Right cardiac atrium (tissue), 5 donors: ENCODE results near the gene TACR2. TPM values are rescaled to one million over a fixed set of nuclear protein-coding genes. Genes with fewer than 3 reads are reported as not detected.

Experiments
- ATAC-seq, 2 donors: fragments of 200-7000 bp; cut with Tn5 transposase; one replicate each; pipeline versions ENCODE4 v1.8.0 to v1.9.1; 2020; ENCODE audit warnings: moderate library complexity in 2 of 2, mild to moderate bottlenecking in 1 of 2
- DNase-seq, 3 donors: peaks; one replicate each; pipeline ENCODE4 v3.0.0-alpha.2; 2020
- H3K27ac ChIP-seq: one replicate; pipeline ENCODE4 v1.5.1; 2013; ENCODE audit warnings: mild to moderate bottlenecking, low read length, control low read depth, moderate library complexity
- H3K27me3 ChIP-seq: one replicate; pipeline ENCODE4 v1.6.1; 2013; ENCODE audit not compliant: control insufficient read depth, insufficient read depth
- H3K4me1 ChIP-seq: one replicate; pipeline ENCODE4 v1.6.1; 2013; ENCODE audit warnings: low read length; ENCODE audit not compliant: control insufficient read depth, insufficient read depth
- H3K4me3 ChIP-seq: one replicate; pipeline ENCODE4 v1.5.1; 2013; ENCODE audit warnings: low read length, control low read depth
- H3K9me3 ChIP-seq: one replicate; pipeline ENCODE4 v1.6.1; 2013; ENCODE audit warnings: low read length; ENCODE audit not compliant: control insufficient read depth
- WGBS: extraction: QIAGEN DNeasy Blood & Tissue Kit; methylation state at CpG from one replicate; pipeline ENCODE4 v1.1.7; 2013; 5-methylcytosine and 5-hydroxymethylcytosine counted together
- intact Hi-C, 4 donors: fragments of 100-400 bp; cut with DNase I; formaldehyde crosslinking; loops; one replicate each; pipeline versions ENCODE4 v1.11.0 to v1.14.0; 2022 to 2023
- polyA plus RNA-seq: library from polyadenylated mRNA; stranded (reverse); fragments of 200-250 nt; gene quantifications from one replicate; pipeline ENCODE4 v1.2.3, GENCODE V29; 2013
- total RNA-seq, 4 donors: library from RNA; stranded (reverse); fragmentation: NEBNext Ultra II Directional; extraction: Animal tissue kit (Norgen Biotek cat#: 25700); gene quantifications; one replicate each; pipeline ENCODE4 v1.2.1, GENCODE V29; 2021
- donor health status: healthy with polysubstance abuse.
- donor health status: DM: no; HTN: yes; CAD: no.
- donor health status: DM: no; HTN: no; CAD: no.
- donor health status: DM: no; HTN: yes; CAD: no; lungs with severe emphysema.
- donor health status: DM: yes; HTN: yes; CAD: no.

Gene TACR2
- total and polyA plus RNA-seq, 5 donors: 0.26 to 0.53 (median 0.28) TPM

DNA sequence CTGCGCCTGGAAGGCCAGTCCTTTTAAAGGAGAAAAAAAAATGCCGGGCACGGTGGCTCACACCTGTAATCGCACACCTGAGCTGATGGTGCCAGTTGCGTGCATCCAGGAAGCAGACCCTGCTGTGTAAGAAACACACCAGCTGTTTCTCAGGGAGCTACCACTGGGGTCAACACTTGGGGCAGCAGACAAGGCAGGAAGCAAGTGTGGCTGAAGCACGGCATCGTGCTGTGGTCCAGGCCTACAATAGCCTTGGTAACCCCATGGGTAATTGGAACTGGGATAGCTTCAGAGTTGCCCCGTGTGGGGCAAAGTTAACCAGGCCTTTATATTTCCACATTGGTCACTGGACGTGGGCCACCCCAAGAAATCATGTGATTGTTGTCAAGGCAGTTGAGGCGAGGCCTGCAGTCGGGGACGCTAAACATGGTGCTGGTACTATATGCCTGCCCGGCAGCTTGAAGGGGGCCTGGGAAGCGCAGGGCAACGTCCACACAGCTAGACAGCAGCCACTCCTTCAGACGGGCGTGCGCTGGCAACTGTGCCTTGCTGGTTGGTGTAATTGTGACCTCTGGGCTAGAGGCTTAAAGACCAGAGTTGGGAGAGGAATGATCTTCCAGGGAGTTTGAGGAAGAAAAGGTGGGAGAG, 2.5 kb upstream of the TACR2 start:
- Histone ChIP-seq H3K27ac (no peak overlapping the region), H3K9me3 (no peaks in the 10 kb centered on the region), H3K4me1 (no peaks in the 10 kb centered on the region), H3K27me3 (no peaks in the 10 kb centered on the region), H3K4me3 (no peak overlapping the region)
- DNase-seq: no peak
- WGBS: 92% methylated on average over 18 of the region's 18 CpGs
- no peak for ATAC-seq
- intact Hi-C loops: loop anchor here in 1 of 4 donors (10.0 kb wide), 1 partner anchor 216 kb away; the partner anchor contains the start of gene FAM241B

GRCh38 chr10:69418052-69418752, 1.5 kb upstream of the TACR2 start:
- ATAC-seq (no peak), DNase-seq (peak in 1 of 3 donors; percentile 43)
- 82% methylated on average over 8 of the region's 8 CpGs for WGBS
- Histone ChIP-seq H3K4me3 (no peak overlapping the region), H3K9me3 (no peaks in the 10 kb centered on the region), H3K27ac (no peak overlapping the region), H3K27me3 (no peaks in the 10 kb centered on the region), H3K4me1 (no peaks in the 10 kb centered on the region)
- intact Hi-C loops: loop anchor here in 1 of 4 donors (10.0 kb wide), 1 partner anchor 217 kb away; the partner anchor contains the start of gene FAM241B

DNA sequence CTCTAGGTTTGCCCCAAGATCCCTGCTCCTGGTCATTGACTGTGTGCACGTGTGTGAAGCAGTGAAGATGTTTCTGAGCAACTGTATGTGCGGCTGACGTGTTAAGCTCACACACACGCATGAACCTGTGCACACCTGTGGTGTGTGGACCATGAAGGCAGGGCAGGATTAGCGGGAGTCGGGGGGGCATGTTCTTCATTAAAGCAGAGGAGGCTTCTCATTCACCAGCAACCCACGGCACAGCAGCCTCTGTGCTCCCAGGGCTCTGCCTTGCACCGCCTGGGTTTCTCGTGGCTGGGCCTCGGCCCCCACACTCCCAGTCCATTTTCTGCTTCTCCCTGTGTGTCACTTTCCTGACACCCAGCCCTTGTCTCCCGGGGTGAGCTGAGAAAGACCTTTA, 824 bp upstream of the TACR2 start:
- intact Hi-C loops: loop anchor here in 1 of 4 donors (10.0 kb wide), 1 partner anchor 217 kb away; the partner anchor contains the start of gene FAM241B
- Histone ChIP-seq H3K4me3 (no peak overlapping the region), H3K27ac (no peak overlapping the region), H3K27me3 (no peaks in the 10 kb centered on the region), H3K4me1 (no peaks in the 10 kb centered on the region), H3K9me3 (no peaks in the 10 kb centered on the region)
- DNase-seq: peak in 1 of 3 donors; percentile 13
- no peak for ATAC-seq
- WGBS: 85% methylated on average over 11 of the region's 11 CpGs

- no peak for ATAC-seq
- no peaks in the 10 kb centered on the region for H3K27me3 ChIP-seq
- intact Hi-C loops: loop anchor here in 1 of 4 donors (10.0 kb wide), 1 partner anchor 219 kb away; the partner anchor contains the start of gene FAM241B
- peak in 1 of 3 donors; percentile 22 for DNase-seq
- no peaks in the 10 kb centered on the region for H3K4me1 ChIP-seq
- no peaks in the 10 kb centered on the region for H3K9me3 ChIP-seq
- 89% methylated on average over 10 of the region's 10 CpGs for WGBS
- no peak overlapping the region for H3K4me3 ChIP-seq
- no peak overlapping the region for H3K27ac ChIP-seq
These were observed 767 bp downstream of the TACR2 start for GRCh38 chr10:69415951-69416350.

- no peaks in the 10 kb centered on the region for H3K27me3 ChIP-seq
- H3K4me3 ChIP-seq: no peak overlapping the region
- no peaks in the 10 kb centered on the region for H3K4me1 ChIP-seq
- WGBS: 84% methylated on average over 13 of the region's 13 CpGs
- H3K27ac ChIP-seq: no peak overlapping the region
- ATAC-seq (no peak), DNase-seq (no peak)
- intact Hi-C loops: loop anchor here in 1 of 4 donors (10.0 kb wide), 1 partner anchor 220 kb away; the partner anchor contains the start of gene FAM241B
- H3K9me3 ChIP-seq: no peaks in the 10 kb centered on the region
These were observed 1.7 kb downstream of the TACR2 start for GRCh38 chr10:69415049-69415448.

GRCh38 chr10:69414036-69415018, 2.4 kb downstream of the TACR2 start:
- no peak overlapping the region for H3K27ac ChIP-seq
- ATAC-seq: no peak
- intact Hi-C loops: loop anchor here in 2 of 4 donors (5.0 to 10.0 kb wide), 2 partner anchors 93 to 220 kb away; partner anchors contain the start of gene FAM241B (in 1 of the 2)

DNA sequence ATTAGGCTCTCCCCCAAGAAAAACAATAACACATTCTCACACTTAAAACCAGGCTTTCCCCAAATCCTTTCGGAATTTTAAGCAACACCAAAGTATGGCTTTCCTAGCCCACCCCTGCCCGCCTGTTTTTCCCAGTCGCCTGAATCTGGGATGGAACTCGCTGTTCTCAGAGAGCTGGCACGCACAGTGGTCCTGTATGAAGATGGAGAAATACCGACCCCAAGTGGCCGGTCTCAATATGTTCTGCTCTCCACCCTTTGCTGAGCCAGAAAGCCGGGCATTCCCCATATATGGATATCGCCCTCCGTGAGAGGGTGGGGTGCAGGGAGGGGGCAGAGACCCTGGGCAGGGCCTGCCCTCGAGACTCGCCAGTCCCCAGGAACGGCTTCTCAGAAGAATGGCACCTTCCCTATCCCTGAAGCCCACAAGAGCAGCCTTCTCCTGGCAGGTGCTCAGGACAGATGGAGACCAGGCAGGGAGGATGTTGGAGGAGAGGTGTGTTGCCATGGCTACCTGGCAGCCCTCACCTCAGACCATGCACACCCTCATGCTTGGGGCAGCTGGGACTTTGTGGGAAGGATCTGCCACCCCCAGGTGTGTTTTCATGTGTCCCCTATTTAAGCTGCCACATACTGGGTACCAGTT, 3.4 kb downstream of the TACR2 start:
- Histone ChIP-seq H3K9me3 (no peaks in the 10 kb centered on the region), H3K4me3 (no peak overlapping the region), H3K27me3 (no peaks in the 10 kb centered on the region), H3K27ac (no peak overlapping the region), H3K4me1 (no peaks in the 10 kb centered on the region)
- ATAC-seq (peak; percentile 37 to 46), DNase-seq (peak; percentile 76 to 92 (median 86))
- intact Hi-C loops: loop anchor here in 2 of 4 donors (5.0 to 10.0 kb wide), 2 partner anchors 94 to 221 kb away; partner anchors contain the start of gene FAM241B (in 1 of the 2)
- WGBS: 7% methylated on average over 13 of the region's 13 CpGs

More at GRCh38 chr10:69414036-69415018, 2.4 kb downstream of the TACR2 start:
- no peaks in the 10 kb centered on the region for H3K9me3 ChIP-seq
- no peaks in the 10 kb centered on the region for H3K4me1 ChIP-seq
- DNase-seq: no peak
- no peaks in the 10 kb centered on the region for H3K27me3 ChIP-seq
- no peak overlapping the region for H3K4me3 ChIP-seq
- 89% methylated on average over 20 of the region's 20 CpGs for WGBS

DNA sequence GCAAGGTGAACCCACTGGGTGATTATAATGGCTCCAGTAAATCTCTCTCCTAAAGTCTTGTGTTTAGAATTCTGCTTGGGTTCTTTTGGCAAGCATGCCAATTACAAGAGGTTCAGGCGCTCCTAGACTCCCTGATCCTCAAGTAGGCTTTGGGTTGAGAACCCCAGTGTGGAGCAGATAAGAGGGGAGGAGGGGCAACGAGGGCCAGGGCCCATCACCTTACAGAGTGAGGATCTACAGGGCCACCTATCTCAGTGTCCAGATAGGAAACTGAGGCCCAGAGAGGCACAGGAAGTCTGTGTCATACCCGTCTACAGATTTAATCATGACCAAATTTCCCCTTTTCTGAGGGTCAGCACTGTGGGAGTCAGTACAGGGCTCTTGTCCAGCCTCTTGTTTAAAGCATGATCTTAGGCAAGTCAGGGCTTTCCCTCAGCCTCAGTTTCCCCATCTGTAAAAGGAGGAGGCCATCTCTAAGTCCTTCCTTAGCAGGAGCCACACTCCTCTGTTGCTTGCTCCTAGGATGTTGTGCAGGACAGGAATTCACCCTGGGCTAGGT, 4.4 kb downstream of the TACR2 start:
- DNase-seq: no peak
- H3K4me1 ChIP-seq: peaks cover 7% of the 10 kb centered on the region
- no peaks in the 10 kb centered on the region for H3K27me3 ChIP-seq
- H3K4me3 ChIP-seq: no peak overlapping the region
- H3K27ac ChIP-seq: no peak overlapping the region
- ATAC-seq: no peak
- H3K9me3 ChIP-seq: no peaks in the 10 kb centered on the region
- WGBS: 79% methylated on average over 3 of the region's 3 CpGs
- intact Hi-C loops: loop anchor here in 2 of 4 donors (5.0 to 10.0 kb wide), 2 partner anchors 95 to 222 kb away; partner anchors contain the start of gene FAM241B (in 1 of the 2)

DNA sequence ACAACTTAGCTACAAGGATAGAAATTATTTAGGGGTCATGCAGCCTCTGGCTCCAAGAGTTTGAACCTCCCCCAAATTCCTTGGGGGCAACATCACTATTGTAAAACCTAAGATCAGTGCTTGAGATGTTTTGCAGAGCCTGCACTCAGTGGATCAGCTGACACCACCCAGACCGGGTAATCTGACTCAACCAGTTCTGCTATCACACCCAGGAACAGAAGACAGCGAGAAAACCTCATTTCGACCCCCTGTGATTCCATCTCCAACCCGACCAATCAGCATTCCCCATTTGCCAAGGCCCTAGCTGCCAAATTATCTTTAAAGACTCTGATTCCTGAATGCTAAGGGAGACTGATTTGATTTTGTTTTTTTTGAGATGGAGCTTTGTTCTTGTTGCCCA, 5.2 kb downstream of the TACR2 start:
- intact Hi-C loops: loop anchor here in 2 of 4 donors (5.0 to 10.0 kb wide), 2 partner anchors 96 to 223 kb away; partner anchors contain the start of gene FAM241B (in 1 of the 2)
- no peak overlapping the region for H3K27ac ChIP-seq
- H3K4me3 ChIP-seq: no peak overlapping the region
- DNase-seq: no peak
- no peaks in the 10 kb centered on the region for H3K27me3 ChIP-seq
- peaks cover 10% of the 10 kb centered on the region for H3K4me1 ChIP-seq
- 49% methylated on average over 4 of the region's 4 CpGs for WGBS
- ATAC-seq: no peak
- H3K9me3 ChIP-seq: no peaks in the 10 kb centered on the region
